AG04450 (cell line): ENCODE measurements around the gene NCOA6. TPM values are rescaled to one million over a fixed set of nuclear protein-coding genes. Genes with fewer than 3 reads are reported as not detected.

Source experiments
- CTCF ChIA-PET: fragments of 300-600, 350-600 bp; formaldehyde crosslinking; extraction: SDS; loops from one replicate; lab custom pipeline; 2022; ENCODE audit warnings: antibody characterized with exemption, inconsistent platforms; lab: Charles Lee
- POLR2A ChIA-PET: fragments of 350-600 bp; formaldehyde crosslinking; extraction: SDS; loops from one replicate; lab custom pipeline; 2021; ENCODE audit warnings: antibody characterized with exemption, inconsistent platforms; lab: Yijun Ruan, JAX
- DNase-seq: peaks from one replicate; pipeline ENCODE4 v3.0.0-alpha.2; 2011; ENCODE audit warnings: low read depth, low spot score
- H3K27ac ChIP-seq: one replicate; pipeline ENCODE4 v1.5.1; 2012; ENCODE audit warnings: low read depth, low read length, control low read depth
- H3K27me3 ChIP-seq: one replicate; pipeline ENCODE4 v1.6.0; 2012; ENCODE audit warnings: low read length; ENCODE audit not compliant: control insufficient read depth, insufficient read depth
- H3K4me3 ChIP-seq: 2 replicates; pipeline ENCODE4 v1.5.1; 2011; ENCODE audit warnings: mild to moderate bottlenecking, low read depth, low read length, control low read depth
- H3K9me3 ChIP-seq: 2 replicates; pipeline ENCODE4 v1.5.1; 2012; ENCODE audit warnings: low read length; ENCODE audit not compliant: control insufficient read depth, insufficient read depth
- CTCF ChIP-seq: IDR thresholded peaks from 2 replicates; pipeline ENCODE4 v1.5.1; 2011; ENCODE audit warnings: low read depth, low read length, control low read depth, inconsistent platforms
- polyA plus RNA-seq: library from polyadenylated mRNA; depleted of rRNA; stranded (reverse); fragments of >200 nt; gene quantifications from 2 replicates; pipeline ENCODE4 v1.2.3, GENCODE V29; 2011

NCOA6 gene
- polyA plus RNA-seq, 1 experiment = 15.5 TPM

GRCh38 chr20:34806255-34806654 is 19.2 kb downstream of the NCOA6 start:
- ChIA-PET CTCF (interaction anchor here (1.0 kb wide), 1 partner anchor 37 kb away, joined by 3 read pairs; no protein-coding TSS in a partner anchor), POLR2A (no interaction called here)
- Histone ChIP-seq H3K9me3 (no peaks in the 10 kb centered on the region), H3K27me3 (no peaks in the 10 kb centered on the region), H3K4me3 (no peak overlapping the region), H3K27ac (no peak overlapping the region)
- no peak for DNase-seq
- TF ChIP-seq CTCF = no peak

GRCh38 chr20:34798871-34799270 is 26.6 kb downstream of the NCOA6 start:
- POLR2A ChIA-PET = no interaction called here
- H3K27ac ChIP-seq = no peak overlapping the region
- no peak for TF ChIP-seq CTCF
- no peak overlapping the region for H3K4me3 ChIP-seq
- CTCF ChIA-PET = no interaction called here
- DNase-seq = no peak
- no peaks in the 10 kb centered on the region for H3K9me3 ChIP-seq
- H3K27me3 ChIP-seq = no peaks in the 10 kb centered on the region

- CTCF ChIA-PET = no interaction called here
- POLR2A ChIA-PET = no interaction called here
- Histone ChIP-seq H3K27me3 (no peaks in the 10 kb centered on the region), H3K27ac (no peak overlapping the region), H3K9me3 (no peaks in the 10 kb centered on the region), H3K4me3 (no peak overlapping the region)
- DNase-seq = no peak
- no peak for TF ChIP-seq CTCF
Observed at GRCh38 chr20:34798328-34798727, 27.1 kb downstream of the NCOA6 start.

- Histone ChIP-seq H3K4me3 (no peak overlapping the region), H3K9me3 (no peaks in the 10 kb centered on the region), H3K27ac (no peak overlapping the region), H3K27me3 (no peaks in the 10 kb centered on the region)
- no peak for TF ChIP-seq CTCF
- no peak for DNase-seq
- POLR2A ChIA-PET = interaction anchor here (0.7 kb wide), 1 partner anchor 65 kb away, joined by 3 read pairs; no protein-coding TSS in a partner anchor
- CTCF ChIA-PET = interaction anchor here (0.7 to 1.4 kb wide), 2 partner anchors 28 to 38 kb away, joined by 3 to 8 read pairs; no protein-coding TSS in a partner anchor
Observed at GRCh38 chr20:34797012-34797995, 28.1 kb downstream of the NCOA6 start.
